SH-SY5Y (cell line): ENCODE measurements around the gene GCNT2.

Source experiments
- GATA2 ChIP-seq: IDR thresholded peaks from 2 replicates; pipeline ENCODE4 v1.6.1; 2011; ENCODE audit warnings: mild to moderate bottlenecking, low read depth, low read length
- GATA3 ChIP-seq: IDR thresholded peaks from 2 replicates; pipeline ENCODE4 v1.6.1; 2011; ENCODE audit warnings: low read depth, mild to moderate bottlenecking, low read length, moderate library complexity

Gene GCNT2

GRCh38 chr6:10630178-10630577 lies 109.0 kb downstream of the GCNT2 start:
- TF ChIP-seq GATA3 (no peak), GATA2 (no peak)

- TF ChIP-seq GATA3 (no peak), GATA2 (no peak)
Observed at GRCh38 chr6:10633216-10633615, 112.1 kb downstream of the GCNT2 start.

GRCh38 chr6:10640412-10640811 lies 119.3 kb downstream of the GCNT2 start:
- TF ChIP-seq GATA2, result no peak
- TF ChIP-seq GATA3, result no peak

- TF ChIP-seq GATA3 (no peak), GATA2 (no peak)
Observed at GRCh38 chr6:10641528-10641927, 120.4 kb downstream of the GCNT2 start.

GRCh38 chr6:10643201-10643651 lies 122.1 kb downstream of the GCNT2 start:
- no peak for TF ChIP-seq GATA2
- no peak for TF ChIP-seq GATA3

- TF ChIP-seq GATA2 (no peak), GATA3 (no peak)
Observed at GRCh38 chr6:10644225-10644624, 123.1 kb downstream of the GCNT2 start.

GRCh38 chr6:10655508-10656055 lies 134.4 kb downstream of the GCNT2 start:
- no peak for TF ChIP-seq GATA2
- no peak for TF ChIP-seq GATA3

GRCh38 chr6:10658910-10659698 lies 138.0 kb downstream of the GCNT2 start:
- TF ChIP-seq GATA3, result no peak

GRCh38 chr6:10659699-10660348 lies 138.7 kb downstream of the GCNT2 start:
- TF ChIP-seq GATA3 (no peak), GATA2 (no peak)

GRCh38 chr6:10662207-10662606 lies 141.1 kb downstream of the GCNT2 start:
- no peak for TF ChIP-seq GATA2
- no peak for TF ChIP-seq GATA3

- TF ChIP-seq GATA2, result no peak
Observed at GRCh38 chr6:10662742-10663141, 141.6 kb downstream of the GCNT2 start.

GRCh38 chr6:10668126-10668917 lies 147.2 kb downstream of the GCNT2 start:
- TF ChIP-seq GATA2, result no peak
- no peak for TF ChIP-seq GATA3

GRCh38 chr6:10676403-10676802 lies 155.3 kb downstream of the GCNT2 start:
- TF ChIP-seq GATA2 (no peak), GATA3 (no peak)

GRCh38 chr6:10678456-10678855 lies 157.3 kb downstream of the GCNT2 start:
- TF ChIP-seq GATA3 (no peak), GATA2 (no peak)
